CD4-positive, alpha-beta T cell treated with Interleukin-4 for 1 hour (primary cell): ENCODE results near the gene FANCC.

ENCODE experiments used
- DNase-seq, 2 donors: peaks; one replicate each; pipeline ENCODE4 v3.0.0-alpha.2; 2020 to 2022

Gene FANCC

DNA sequence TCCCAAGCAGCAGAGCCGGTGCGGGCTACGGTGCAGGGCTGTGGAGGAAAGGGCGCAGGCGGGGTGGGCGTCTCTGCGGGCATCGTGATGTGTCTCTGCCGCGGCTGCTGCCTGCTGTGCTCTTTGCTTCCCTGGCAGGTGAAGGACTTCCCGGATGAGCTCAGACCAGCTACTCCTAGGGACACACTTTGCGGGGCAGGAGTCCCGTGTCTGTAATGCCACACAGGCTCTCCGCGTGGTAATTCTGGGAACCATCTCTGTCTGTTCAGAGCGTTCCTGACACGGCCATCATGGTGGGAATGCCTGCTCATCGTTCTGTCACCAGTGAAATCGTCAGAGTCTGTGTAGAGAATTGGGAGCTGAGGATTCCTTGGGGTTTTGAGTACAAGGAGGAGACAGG, 235.5 kb downstream of the FANCC start:
- no peak for DNase-seq

DNA sequence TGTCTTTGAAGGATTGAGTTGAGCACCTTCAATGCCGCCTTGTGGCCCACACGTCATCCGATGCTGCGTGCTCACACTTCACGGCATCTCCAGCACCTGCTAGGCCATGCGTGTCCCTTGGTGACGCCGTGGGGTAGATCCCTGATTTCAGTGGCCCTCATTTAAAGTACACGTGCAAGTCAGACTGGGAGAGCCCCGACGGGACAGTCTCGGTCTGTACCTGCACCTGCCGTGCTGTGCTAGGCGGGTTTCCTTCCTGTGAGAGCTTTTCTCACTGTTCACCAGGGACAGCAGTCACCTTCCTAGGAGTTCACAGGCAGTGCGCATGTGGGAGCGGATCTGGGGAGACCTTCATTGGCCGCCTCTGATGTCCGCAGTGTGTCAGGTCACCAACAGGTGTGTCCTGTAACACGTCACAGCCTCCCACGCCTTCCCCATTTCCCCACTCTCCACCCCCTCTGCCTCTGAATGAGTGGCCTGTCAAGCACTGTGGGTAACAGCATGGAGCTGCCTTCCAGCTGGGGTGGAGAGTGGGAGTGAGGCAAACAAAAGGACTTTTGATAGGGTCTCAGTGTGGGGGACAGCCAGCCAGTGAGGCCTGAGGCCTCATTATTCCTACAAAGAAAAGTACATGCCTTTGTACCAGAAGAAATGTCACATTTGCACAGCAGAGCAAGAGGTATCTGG, 236.4 kb downstream of the FANCC start:
- DNase-seq: no peak

DNA sequence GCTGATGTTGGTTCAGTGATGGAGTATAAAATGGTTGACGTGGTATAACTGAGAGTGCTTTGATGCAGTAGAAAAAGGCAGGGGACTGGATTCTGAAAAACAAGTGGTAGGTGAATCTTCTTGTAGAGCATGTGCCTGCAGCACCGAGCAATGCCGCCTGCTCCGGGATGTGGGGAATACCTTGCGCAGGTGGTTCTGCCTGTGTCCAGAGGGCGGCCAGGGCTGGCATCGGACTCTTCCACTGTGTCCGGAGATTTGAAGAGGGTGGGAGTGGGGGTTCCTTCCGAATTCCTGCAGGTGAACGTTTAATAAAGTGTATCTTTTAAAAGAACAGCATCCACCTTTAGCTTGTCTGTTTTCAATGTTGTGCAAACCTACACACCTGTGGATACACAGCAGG, 238.0 kb downstream of the FANCC start:
- no peak for DNase-seq

DNA sequence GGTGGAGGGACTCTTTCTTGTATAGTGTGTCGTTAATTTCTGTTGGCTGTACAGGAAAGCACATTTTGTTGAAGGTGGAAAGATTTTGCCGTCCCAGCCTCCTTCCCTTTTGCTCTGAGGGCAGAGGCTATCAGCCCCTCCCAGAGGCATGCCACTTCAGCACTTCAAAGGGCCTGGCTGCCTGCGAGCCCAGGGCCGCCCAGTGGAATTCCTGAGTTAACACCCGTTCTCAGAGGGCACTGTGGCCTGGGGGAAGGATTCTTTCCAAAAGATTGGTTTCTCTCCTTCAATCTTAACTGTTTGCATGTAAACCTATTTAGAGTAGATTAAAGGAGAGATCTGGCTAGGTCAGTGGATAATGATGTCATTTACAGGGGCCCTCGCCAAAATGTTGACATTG, 238.6 kb downstream of the FANCC start:
- DNase-seq: no peak

DNA sequence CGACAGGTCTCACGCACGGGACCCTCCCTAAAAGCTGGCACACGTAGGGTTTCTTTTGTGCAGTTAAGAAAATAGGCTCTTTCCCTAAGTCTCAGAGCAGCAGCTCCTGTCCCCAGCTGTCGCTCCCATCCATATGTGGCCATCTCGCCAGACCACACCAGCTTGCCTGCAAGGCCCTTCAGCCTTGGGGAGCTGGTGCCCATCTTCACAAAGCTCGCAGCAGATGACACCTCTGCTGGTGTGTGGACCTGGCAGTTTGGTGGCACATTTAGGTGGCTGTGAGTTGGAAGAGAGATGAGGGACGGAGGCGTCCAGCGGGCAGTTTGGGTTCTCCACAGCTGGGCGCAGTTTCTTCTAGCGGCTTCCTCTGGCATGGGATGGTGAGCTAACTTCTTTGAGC, 239.0 kb downstream of the FANCC start:
- DNase-seq: no peak

DNA sequence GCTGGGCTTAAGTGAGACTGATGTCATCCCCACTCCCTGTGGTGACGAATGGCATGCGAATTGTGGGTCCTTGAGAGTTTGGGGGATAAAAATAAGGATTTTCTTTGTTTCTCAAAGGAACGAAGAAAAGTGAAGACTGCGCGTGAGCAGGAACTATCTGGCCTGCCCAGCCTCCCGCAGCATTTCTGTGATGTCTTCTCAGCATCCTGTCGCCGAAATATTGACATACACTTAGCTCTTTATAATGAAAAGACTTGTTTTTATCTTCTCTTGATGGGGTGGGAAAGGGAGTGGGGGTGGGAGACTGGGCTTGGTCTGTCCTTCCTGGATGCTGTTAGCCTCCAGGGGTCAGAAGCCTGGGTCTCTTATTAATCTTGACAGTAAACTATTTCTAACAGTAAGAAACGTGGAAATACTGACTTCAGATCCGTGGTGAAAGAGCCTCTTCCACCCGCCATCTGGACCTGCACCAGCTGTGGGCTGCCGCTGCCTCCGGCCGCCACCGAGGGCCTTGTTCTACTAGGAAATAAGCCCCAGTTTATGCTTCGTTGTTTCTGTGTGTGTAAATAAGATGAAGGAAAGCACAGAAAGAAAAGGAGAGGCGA, 239.6 kb downstream of the FANCC start:
- no peak for DNase-seq

DNA sequence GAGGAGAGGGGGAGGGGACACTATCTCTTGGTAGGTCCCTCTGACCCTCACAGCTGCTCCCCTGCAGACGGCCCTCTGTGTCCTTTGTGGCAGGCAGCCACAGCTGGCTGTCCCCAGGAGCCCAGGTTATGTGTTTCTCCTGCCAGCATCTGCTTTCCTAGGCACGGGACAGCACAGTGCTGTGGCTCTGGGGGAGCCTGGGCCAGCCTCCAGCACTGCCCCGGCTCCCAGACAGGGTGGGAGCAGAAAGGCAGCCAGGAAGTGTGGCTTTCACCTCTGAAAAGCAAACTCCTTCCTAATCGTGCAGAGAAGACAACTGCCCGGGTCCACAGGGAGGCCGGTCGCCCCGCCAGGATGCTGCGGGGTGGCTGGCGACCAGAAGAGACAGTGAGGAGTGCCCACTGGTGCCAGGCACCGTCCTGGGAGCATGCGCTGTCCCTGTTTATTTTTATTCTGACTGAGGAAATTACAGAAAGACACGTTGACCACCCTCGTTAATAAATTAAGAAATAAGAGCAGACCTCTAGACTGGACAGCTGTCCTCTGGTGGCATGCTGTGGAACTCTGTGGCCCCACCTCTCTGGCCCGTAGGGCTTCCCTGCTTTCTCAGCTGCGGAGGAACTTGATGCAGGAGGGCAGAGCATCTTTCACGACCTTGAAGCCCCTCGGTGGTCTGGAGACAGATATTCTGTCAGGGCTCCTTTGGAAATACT, 240.3 kb downstream of the FANCC start:
- no peak for DNase-seq

DNA sequence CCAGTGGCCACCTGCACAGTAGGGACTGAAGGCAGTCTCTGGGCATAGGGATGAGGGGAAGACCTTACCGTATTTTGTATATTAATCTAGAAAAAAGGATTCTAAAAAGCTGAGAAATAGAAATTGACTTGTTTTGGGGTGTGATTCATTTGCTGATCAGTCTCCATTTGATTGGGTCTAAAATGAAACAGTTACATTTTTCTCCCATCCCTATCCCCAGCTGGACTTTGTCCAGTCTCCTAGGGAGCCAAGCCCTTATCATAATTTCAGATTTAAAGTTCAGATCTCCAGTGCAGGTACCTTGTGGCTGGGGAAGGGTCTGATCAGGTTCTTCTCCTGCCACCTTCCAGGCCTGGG, 240.8 kb downstream of the FANCC start:
- no peak for DNase-seq

DNA sequence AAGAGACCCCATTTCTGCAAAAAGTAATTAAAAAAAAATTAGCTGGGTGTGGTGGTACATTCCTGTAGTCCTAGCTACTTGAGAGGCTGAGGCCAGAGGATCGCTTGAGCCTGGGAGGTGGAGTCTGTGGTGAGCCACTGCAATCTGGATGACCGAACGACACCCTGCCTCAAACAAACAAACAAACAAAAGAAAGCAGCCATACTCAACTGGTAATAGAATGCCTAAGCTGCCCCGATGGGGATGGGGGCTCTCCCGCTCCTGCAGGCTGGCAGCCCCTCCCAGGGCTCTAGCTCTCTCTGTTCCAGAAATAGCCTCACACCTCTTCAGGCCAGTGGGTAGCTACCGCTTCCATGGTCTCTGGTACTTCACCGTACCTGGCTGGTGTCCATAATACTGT, 241.8 kb downstream of the FANCC start:
- DNase-seq: no peak

DNA sequence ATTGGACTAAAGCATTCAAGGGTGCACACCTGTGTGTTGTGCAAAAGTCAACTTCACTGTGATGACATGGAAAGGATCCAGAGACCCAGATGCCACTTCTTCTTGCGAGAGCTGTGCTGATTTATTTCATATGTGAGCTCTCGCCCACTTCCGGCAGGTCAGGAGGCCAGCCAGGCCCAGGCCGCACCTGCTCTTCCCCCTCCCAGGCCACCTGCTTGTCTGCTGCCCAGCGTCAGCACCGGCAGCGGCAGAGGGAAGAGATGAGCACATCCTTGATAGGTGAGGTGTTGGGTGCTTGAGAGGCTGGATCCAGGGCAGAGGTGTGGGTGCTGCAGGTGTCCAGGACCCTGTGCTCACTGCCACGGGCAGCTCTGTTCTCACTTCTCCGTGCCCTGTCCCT, 242.9 kb downstream of the FANCC start:
- no peak for DNase-seq

DNA sequence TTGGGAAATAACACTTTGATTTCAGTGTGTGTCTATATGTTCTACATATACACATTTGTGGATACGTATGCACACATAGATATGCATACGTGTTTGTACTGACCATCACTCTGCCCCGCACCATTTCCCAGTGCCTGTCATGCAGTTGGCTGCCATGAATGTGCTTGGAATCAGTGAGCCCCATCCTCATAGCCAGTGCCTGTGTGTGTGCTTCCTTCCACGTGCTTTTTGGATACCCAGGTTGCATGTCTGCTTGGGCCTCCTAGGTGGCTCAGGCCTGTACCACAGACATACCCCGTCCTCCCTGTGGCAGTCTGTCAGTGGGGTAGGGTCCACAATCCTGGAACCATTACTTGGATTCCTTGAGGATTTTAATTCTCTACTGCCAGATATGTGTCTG, 243.6 kb downstream of the FANCC start:
- DNase-seq: no peak

DNA sequence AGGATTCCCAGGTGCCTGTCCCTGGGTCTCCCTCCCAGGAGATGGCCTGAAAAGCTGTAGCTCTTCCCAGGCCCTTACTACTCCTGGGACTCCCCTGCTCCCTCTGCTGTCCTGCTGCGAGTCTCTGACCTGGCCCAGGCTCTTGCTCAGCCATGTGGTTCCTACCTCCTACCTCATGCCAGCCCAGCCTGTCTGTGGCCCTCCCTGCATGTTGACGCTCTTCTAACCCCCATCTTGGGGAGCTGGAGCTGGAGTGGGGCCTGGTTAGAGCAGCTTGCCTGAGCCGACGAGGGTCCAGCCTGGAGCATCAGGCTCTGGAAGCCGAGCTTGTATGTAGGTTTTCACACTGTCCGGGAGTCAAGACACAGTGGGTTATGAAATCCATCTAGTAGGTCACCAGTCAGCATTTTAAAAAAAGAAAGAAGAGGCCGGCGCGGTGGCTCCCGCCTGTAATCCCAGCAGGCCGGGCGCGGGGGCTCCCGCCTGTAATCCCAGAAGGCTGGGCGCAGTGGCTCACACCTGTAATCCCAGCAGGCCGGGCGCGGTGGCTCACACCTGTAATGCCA, 244.4 kb downstream of the FANCC start:
- DNase-seq: no peak

DNA sequence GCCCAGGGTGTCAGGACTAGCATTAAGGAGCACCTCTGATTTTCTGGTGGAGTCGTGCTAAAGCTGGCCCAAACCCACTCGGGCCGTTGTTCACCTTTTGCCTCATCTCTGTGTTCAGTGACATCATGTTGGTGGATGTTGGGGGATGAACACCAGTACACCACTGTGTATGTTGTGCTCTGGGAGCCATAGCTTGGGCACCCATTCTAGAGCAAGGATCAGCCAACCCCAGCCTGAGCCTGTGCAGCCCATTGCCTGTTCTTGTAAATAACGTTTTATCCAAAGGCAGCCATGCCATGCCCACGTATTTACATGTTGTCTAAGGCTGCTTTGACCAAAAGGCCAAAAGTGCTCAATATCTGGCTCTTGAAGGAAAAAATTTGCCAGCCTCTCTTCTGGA, 245.6 kb downstream of the FANCC start:
- no peak for DNase-seq

DNA sequence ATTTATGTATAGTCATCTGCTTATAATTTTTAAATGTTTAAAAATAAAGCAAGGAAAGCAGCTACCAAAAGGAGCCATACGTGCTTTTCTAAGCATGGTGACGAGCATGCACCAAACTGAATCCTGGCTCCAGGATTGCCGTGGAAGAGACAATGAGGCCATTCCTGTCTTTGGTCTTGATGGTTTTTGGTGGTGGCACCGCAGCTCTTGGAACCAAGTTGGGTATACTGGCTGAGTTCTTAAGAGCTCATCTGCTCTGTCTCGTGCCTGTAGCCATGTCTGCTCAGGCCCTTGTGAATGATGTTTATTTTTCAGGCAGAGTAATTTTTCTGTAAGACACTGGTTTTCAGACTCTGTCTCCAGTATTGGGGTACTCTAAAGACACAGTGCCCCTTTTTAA, 246.1 kb downstream of the FANCC start:
- DNase-seq: no peak

DNA sequence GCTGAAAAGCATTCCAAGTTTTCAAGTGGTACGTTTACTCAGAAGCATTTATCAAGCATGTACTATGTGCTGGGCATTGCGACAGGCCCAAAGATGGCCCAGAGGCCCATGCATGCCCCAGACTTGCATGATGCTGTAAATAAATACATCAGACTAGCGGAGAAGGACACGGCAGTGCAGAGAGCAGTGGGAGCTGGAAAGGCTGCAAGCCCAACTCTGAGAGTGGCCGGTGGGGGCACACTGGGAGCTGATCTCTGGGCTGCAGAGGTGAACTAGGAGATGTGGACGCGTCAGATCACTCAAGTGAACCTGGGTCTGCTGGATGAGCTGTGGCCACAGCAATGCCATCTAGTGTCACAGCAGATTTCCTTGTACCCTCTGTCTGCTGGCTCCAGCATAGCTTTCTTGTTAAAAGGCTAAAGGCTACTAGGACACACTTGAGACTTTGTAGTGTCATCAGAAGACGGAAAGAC, 246.9 kb downstream of the FANCC start:
- DNase-seq: no peak

DNA sequence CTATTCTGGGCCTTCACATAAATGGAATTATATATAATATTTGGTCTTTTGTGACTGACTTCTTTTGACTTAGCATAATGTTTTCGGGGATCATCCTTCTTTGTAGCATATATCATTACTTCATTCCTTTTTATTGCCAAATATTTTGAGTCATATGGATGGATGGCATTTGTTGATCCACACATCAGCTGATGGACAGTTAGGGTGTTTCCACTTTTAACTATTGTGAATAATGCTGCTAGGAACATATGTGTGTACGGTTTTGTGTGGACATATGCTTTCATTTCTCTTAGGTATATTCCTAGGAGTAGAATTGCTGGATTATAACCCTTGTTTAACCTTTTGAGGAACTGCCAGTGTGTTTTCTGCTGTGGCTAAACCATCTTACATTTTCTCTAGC, 249.6 kb downstream of the FANCC start:
- DNase-seq: no peak

DNA sequence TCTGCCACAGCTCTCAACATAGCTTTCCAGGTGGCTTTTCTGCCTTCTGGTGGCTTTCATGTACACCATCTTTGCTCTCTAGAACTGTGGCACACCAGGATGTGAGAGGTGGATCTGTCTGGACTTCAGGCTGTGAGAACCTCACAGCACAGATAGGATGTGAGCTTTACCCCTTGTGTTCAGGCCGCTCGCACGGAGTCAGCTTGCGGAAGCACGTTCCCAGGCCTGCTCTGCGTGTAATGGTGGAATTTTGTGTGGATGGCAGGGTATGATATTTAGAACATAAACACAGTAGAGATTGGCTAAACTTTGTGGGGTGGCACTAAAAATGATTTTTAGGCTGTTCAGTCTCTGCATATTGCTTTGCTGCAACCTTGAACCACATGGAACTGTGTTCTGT, 250.5 kb downstream of the FANCC start:
- no peak for DNase-seq

DNA sequence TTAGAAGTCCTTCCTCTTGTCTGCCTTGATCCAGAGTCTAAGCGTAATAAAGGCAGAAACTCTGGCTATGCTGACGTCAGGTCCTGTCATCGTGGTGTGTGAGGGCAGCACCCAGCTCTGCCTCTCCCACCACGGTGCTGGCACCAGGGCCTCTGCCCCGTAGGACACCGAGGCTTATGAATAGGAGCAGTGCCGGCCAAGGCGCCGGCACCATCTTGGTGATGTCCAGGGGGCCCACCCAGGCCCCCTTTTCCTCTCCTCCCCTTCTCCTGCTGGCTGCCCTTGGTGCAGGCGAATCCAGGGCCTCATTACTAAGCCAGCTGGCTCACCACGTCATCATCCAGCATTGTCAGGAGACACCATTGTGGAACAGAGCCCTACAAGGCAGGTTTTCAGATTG, 252.3 kb downstream of the FANCC start:
- DNase-seq: no peak

DNA sequence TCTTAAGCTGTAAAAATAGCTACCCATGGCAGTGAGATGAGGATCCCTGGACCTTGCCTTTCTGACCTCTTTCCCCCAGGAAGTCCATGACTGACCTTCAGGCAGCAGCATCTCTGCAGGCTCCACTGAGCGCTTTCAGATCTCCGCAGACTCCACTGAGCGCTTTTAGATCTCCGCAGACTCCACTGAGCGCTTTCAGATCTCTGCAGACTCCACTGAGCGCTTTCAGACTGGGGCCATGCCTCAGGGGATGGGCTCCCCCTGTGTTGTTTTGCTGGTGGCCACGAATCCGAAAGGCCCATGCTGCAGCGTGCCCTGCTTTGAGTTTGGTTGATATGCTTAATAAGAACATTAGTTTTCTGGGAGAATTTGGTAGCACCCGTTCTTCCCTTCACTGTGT, 254.2 kb downstream of the FANCC start:
- no peak for DNase-seq

DNA sequence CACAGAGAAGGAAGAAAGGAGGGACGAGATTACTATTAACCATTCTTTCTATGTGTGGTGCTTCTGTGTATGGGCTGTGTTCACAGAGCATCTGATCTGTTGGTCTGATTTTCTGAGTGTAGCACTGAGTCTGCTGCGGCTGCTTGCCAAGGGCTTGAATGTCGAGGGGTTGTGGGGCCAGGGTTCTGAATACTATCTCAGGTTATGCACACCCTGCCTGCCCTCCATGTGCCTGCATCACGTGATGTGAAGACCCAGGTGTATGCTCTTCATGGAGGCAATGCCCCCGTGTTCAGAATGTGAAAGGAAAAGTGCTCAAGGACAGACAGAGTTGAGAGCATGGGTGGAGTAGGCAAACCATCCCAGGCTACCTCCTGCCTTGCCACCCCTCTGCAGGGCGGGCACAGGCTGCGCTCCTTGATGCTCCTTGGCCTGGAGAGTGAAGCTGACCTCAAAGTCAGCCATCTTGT, 254.9 kb downstream of the FANCC start:
- no peak for DNase-seq

DNA sequence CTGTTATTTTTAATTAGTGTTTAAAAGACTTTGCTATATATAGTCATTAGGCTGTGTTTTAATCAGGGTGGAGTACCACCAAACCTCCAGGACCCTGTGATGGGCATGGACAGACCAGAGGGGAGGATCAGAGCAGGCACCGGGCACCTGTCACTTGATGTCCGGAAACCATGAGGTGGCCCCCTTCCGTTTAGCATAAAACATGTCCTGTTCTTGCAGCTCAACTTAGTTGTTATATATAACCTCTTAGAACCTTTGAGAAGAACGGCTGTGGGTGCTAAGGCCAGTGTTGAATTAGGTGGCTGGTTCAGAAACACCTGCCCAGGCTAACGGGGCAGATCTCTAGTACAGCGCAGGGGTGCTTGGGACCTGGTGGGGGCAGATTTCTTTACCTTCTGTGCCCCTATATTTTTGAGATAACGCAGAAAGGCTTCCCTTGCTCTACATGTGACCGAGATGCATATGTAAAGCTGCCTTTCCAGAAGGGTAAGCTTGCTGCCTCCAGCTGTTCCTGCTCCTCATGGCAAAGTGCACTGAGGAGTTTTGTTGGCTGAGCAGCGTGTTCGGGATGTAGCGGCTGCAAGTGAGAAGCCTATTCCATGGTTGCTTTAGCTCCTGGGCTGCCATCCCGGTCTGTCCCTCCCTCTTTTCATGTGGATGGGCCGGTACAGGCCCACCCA, 255.5 kb downstream of the FANCC start:
- DNase-seq: no peak

DNA sequence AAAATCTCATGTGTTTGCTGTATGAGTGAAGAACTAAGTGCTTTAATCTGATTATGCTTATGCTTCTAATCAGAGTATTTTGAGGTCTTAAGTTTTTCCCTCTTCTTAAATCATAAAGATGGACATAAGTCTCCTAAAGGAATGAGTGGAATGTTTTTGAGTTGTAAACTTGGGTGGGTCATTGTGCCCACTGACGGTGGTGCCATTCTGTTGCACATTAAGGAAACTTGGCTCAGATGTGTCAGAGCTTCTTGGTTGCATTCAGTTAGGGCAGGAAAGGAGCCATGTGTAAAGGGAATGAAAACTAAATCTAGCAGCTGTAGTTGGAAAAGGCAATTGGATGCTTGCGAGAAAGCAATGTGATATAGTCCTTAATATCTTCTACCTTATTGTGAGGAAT, 256.6 kb downstream of the FANCC start:
- DNase-seq: no peak

DNA sequence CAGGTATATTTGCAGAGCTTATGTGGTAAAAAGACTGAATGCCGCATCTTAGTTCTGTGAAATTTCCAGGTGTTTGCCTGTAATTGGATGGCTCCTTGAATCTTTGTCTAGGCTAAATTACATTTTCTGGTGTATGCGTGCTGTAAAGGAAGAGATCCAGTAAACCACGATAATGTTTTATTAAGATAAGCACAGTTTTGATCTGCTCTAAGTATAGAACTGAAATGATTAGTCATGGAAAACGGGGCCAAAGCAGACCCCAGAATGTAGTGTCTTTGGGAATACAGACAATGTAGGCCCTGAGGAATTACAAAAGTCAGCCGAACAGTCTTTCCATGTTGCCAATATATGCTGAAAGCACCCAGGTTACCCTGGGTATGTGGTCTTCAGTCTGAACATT, 257.3 kb downstream of the FANCC start:
- DNase-seq: no peak
